LNCAP (cell line): Measurements from ENCODE around the gene ANKH.

ENCODE experiments used
- TF ChIP-seq, protein P1 (sequence below): fragments of 450-650 bp; IDR thresholded peaks from 2 replicates; pipeline ENCODE4 v1.5.1; 2017; ENCODE audit warnings: mild to moderate bottlenecking

Gene ANKH

DNA sequence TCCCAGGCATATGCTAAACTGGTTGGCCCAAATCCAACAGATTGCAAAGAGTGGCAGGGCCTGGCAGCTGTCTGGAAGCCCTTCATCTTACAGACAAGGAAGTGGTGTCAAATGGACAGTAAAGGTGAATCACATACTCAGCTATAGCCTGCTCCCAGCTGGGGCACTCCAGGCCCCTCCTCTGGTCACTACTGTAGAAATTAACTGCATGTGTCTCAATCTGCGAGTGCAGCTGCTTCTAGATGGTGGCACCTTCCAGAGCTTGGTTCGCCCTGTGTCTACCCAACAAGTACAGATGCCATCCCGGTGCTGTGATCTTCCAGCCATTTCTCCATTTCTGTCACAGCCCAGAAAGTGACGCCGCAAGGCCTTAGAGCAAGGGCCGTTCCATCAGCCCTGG lies 156.9 kb downstream of the ANKH start:
- TF ChIP-seq, protein P1, sequence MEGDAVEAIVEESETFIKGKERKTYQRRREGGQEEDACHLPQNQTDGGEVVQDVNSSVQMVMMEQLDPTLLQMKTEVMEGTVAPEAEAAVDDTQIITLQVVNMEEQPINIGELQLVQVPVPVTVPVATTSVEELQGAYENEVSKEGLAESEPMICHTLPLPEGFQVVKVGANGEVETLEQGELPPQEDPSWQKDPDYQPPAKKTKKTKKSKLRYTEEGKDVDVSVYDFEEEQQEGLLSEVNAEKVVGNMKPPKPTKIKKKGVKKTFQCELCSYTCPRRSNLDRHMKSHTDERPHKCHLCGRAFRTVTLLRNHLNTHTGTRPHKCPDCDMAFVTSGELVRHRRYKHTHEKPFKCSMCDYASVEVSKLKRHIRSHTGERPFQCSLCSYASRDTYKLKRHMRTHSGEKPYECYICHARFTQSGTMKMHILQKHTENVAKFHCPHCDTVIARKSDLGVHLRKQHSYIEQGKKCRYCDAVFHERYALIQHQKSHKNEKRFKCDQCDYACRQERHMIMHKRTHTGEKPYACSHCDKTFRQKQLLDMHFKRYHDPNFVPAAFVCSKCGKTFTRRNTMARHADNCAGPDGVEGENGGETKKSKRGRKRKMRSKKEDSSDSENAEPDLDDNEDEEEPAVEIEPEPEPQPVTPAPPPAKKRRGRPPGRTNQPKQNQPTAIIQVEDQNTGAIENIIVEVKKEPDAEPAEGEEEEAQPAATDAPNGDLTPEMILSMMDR: no peak

DNA sequence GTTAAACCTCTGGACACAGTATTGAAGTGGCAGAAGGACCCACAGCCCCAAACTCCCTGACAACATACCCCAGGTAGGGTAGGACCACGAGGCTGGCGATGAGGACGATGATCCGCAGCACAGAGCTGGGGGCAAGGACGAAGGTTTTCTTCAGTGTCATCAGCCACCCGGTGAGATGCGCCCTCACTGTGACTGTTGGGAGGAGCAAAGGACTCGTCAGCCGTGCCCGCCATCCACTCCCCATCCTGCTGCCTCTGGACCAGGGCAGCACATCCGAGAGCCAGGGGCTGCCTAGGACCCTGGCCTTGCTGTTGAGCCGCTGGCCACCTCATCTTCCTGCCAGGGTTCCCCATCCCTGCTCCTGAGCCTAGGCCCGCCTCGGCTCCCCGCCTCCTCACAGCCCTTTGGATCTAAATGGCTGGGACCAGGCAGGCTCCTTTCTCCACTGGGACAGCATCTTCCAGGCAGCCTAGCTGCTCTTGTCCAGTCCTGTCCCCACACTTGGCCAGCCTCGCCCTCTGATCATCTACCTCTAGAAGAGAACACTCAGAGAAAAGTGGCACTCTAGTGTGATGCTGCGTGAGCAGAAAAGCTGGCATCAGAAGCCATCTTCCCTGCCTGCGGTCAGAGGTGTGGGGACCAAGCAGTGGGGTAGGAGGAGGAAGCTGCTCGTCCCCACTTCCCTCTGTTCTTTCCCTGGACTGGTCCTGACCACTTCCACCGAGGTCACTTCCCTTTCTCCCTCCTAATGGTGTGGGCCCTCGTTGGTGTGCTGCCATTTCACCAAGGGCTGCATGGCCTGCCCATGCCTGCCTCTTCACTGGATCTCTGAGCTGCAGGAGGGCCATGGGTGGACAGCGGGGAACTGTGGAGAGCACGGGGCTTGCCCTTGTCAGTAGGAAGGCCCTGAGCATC lies 157.8 kb downstream of the ANKH start:
- TF ChIP-seq, protein P1: no peak

DNA sequence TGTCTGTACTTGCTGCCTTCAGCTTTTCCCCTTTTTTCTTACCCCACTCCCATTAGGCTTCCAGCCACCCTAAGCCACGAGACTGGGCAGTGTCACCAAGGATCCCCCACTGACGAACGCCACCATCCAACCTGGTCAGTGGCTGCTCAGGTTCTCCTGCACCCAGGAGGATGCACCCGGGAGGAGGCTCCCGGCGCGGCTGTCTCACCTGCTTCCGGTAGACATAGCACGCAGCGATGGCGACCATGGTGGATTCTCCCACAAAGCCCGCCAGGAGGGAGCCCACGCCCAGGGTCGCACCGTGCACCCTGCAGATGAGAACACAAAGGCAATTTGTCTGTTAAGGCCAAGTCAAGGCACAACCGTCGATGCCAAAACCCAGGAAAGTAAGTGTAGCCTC lies 158.9 kb downstream of the ANKH start:
- TF ChIP-seq, protein P1: no peak

DNA sequence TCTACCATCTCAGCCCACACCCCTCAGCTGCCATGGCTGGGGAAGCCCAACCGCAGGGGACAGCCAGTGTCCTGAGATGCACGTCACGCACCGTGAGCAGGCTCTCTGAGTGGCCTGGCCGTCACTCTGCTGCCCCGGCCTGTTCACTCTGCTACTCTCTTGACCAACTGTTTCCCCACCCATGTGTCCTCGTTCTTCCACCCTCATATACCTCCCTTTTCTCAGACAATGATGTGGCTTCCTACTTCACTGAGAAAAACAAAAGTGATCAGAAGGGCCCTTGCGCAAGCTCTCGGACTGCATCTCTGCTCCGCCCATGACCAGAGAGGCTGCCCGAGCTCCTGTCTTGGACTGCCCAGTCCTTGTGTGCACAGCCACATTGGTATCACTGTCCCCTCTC lies 159.4 kb downstream of the ANKH start:
- TF ChIP-seq, protein P1: no peak

DNA sequence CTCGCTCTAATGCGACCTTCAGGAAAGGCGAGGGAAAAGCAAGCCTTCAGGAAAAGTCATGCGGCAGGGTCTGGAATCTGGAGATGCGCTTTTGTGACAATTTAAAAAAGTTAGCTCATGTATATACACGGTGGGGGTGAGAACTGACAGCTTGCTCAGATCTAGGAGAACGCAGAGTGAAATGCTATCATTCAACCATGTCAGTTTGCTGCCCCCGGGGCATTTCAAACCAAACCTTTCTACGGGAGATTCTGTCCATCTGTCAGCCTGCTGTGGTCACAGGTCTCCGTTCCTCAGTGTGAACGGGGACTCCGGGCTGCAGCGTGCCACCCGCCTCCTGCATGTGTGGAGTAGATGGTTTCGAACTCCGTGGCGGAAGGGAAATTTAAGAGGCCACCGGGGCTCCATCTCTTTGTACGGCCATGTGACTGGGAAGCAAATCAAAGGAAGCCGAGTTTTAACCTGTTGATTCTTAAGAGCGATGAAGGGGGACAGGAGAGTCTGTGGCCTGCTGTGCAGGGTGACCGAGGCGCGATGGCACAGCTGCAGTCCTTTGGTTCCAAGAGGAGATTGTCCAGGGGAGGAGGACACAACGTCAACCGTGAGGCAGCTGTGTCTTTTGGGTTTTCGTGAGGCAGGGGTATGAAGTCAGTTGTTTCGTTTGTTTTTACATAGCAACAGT lies 161.1 kb downstream of the ANKH start:
- TF ChIP-seq, protein P1: no peak

DNA sequence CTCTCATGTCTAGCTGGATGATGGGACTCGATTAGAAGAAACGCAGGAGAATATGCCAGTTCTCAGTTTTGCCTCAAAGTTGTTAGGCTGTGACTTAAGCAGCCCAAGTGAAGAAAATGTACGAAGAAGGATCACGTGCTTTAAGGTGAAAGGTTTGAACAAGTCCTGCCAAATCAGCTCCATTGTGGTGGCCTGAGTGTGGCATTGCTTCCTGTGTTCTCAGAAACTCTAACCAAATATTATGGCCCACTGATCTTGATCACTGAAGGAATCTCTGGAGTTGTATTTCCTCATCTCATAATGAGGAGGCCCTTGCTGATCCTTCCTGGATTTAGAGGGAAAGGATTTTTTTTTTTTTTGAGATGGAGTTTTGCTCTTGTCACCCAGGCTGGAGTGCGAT lies 163.0 kb downstream of the ANKH start:
- TF ChIP-seq, protein P1: no peak

DNA sequence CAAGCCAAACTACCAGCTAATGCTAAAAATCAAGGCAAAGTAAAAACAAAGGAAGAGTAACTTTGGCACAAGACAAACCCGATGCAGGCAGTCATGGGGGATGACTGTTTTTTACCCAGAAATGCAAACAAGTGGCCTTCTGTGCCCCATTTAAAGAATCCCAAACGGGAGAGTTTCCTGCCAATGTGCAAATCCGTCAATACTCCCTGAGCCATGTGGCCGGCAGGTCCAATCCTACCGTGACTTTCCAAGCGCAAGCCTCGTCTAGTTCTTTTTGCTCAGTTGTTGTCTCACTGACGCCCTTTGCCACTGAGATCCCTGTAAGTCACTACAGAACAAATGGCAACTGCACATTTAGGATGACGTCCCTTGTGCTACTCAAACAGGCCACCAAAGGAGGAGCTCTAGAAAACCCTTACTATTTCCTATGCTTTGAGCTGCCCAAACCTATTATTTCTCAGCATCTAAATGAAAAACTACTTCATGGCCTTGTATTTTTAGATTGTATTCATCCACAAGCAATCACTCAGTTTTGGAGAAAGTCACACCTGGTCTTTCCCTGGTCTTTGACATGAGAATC lies 163.7 kb downstream of the ANKH start:
- TF ChIP-seq, protein P1: no peak
